ENCODE results near the gene NRDC.

Gene NRDC

GRCh38 chr1:51790385-51790784 is 88.1 kb downstream of the NRDC start:
- Histone ChIP-seq H3F3A (ENCODE audit: insufficient read depth, low read length) (peaks cover 44% of the 10 kb centered on the region), H3K27ac (ENCODE audit: low read length) (no peak overlapping the region), H3K4me3 (ENCODE audit: low read length) (no peak overlapping the region), H3K9me3 (replicated peaks; ENCODE audit: insufficient read depth, low read length) (no peaks in the 10 kb centered on the region), H3K36me3 (replicated peaks; ENCODE audit: insufficient read depth, low read length) (peaks cover 12% of the 10 kb centered on the region), H3K4me2 (ENCODE audit: low read depth, low read length) (no peak overlapping the region), H3K27me3 (replicated peaks; ENCODE audit: insufficient read depth, low read length) (no peaks in the 10 kb centered on the region), H3K4me1 (ENCODE audit: low read length) (peaks cover 40% of the 10 kb centered on the region), H2AFZ (ENCODE audit: low read length) (no peak overlapping the region), H3K9ac (ENCODE audit: low read length) (no peak overlapping the region), H3K9me2 (replicated peaks; ENCODE audit: insufficient read depth, low read length) (no peaks in the 10 kb centered on the region), H4K20me1 (ENCODE audit: insufficient read depth, low read length) (no peaks in the 10 kb centered on the region), H3K79me2 (ENCODE audit: low read length) (0 out of 2 replicates have a peak, but pooled peaks cover 3% of the 10 kb centered on the region)
- no peak for DNase-seq
- TF ChIP-seq EZH2 (optimal IDR thresholded peaks at IDR 0.05; ENCODE audit: low read depth, low read length), result no peak
- no peak for TF ChIP-seq EZH2phosphoT487 (IDR thresholded peaks at IDR 0.05; ENCODE audit: low read length)
- TF ChIP-seq, protein P1, sequence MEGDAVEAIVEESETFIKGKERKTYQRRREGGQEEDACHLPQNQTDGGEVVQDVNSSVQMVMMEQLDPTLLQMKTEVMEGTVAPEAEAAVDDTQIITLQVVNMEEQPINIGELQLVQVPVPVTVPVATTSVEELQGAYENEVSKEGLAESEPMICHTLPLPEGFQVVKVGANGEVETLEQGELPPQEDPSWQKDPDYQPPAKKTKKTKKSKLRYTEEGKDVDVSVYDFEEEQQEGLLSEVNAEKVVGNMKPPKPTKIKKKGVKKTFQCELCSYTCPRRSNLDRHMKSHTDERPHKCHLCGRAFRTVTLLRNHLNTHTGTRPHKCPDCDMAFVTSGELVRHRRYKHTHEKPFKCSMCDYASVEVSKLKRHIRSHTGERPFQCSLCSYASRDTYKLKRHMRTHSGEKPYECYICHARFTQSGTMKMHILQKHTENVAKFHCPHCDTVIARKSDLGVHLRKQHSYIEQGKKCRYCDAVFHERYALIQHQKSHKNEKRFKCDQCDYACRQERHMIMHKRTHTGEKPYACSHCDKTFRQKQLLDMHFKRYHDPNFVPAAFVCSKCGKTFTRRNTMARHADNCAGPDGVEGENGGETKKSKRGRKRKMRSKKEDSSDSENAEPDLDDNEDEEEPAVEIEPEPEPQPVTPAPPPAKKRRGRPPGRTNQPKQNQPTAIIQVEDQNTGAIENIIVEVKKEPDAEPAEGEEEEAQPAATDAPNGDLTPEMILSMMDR (IDR thresholded peaks at IDR 0.05; ENCODE audit: low read length), result no peak

GRCh38 chr1:51789342-51789741 is 89.2 kb downstream of the NRDC start:
- Histone ChIP-seq H3K79me2 (ENCODE audit: low read length) (0 out of 2 replicates have a peak, but pooled peaks cover 3% of the 10 kb centered on the region), H3K9me3 (replicated peaks; ENCODE audit: insufficient read depth, low read length) (no peaks in the 10 kb centered on the region), H3K4me3 (ENCODE audit: low read length) (no peak overlapping the region), H3K9me2 (replicated peaks; ENCODE audit: insufficient read depth, low read length) (no peaks in the 10 kb centered on the region), H3K9ac (ENCODE audit: low read length) (no peak overlapping the region), H3K27me3 (replicated peaks; ENCODE audit: insufficient read depth, low read length) (no peaks in the 10 kb centered on the region), H3K27ac (ENCODE audit: low read length) (no peak overlapping the region), H3K36me3 (replicated peaks; ENCODE audit: insufficient read depth, low read length) (peaks cover 12% of the 10 kb centered on the region), H3K4me2 (ENCODE audit: low read depth, low read length) (no peak overlapping the region), H3F3A (ENCODE audit: insufficient read depth, low read length) (peaks cover 36% of the 10 kb centered on the region), H3K4me1 (ENCODE audit: low read length) (peaks cover 32% of the 10 kb centered on the region), H2AFZ (ENCODE audit: low read length) (no peak overlapping the region), H4K20me1 (ENCODE audit: insufficient read depth, low read length) (no peaks in the 10 kb centered on the region)
- TF ChIP-seq, protein P1 (IDR thresholded peaks at IDR 0.05; ENCODE audit: low read length), result no peak
- TF ChIP-seq EZH2phosphoT487 (IDR thresholded peaks at IDR 0.05; ENCODE audit: low read length) (no peak), EZH2 (optimal IDR thresholded peaks at IDR 0.05; ENCODE audit: low read depth, low read length) (no peak)
- DNase-seq, result no peak

GRCh38 chr1:51788938-51789337 is 89.6 kb downstream of the NRDC start:
- Histone ChIP-seq H3K9me3 (replicated peaks; ENCODE audit: insufficient read depth, low read length) (no peaks in the 10 kb centered on the region), H3K4me2 (ENCODE audit: low read depth, low read length) (no peak overlapping the region), H3K79me2 (ENCODE audit: low read length) (0 out of 2 replicates have a peak, but pooled peaks cover 3% of the 10 kb centered on the region), H3K9ac (ENCODE audit: low read length) (no peak overlapping the region), H3K27me3 (replicated peaks; ENCODE audit: insufficient read depth, low read length) (no peaks in the 10 kb centered on the region), H3K9me2 (replicated peaks; ENCODE audit: insufficient read depth, low read length) (no peaks in the 10 kb centered on the region), H3F3A (ENCODE audit: insufficient read depth, low read length) (peaks cover 32% of the 10 kb centered on the region), H4K20me1 (ENCODE audit: insufficient read depth, low read length) (no peaks in the 10 kb centered on the region), H2AFZ (ENCODE audit: low read length) (no peak overlapping the region), H3K36me3 (replicated peaks; ENCODE audit: insufficient read depth, low read length) (peaks cover 12% of the 10 kb centered on the region), H3K27ac (ENCODE audit: low read length) (no peak overlapping the region), H3K4me1 (ENCODE audit: low read length) (peaks cover 28% of the 10 kb centered on the region), H3K4me3 (ENCODE audit: low read length) (no peak overlapping the region)
- TF ChIP-seq EZH2phosphoT487 (IDR thresholded peaks at IDR 0.05; ENCODE audit: low read length) (no peak), EZH2 (optimal IDR thresholded peaks at IDR 0.05; ENCODE audit: low read depth, low read length) (no peak)
- TF ChIP-seq, protein P1 (IDR thresholded peaks at IDR 0.05; ENCODE audit: low read length), result no peak
- no peak for DNase-seq
